HepG2 (cell line): ENCODE data around the gene MRPL30. TPM values are rescaled to one million over a fixed set of nuclear protein-coding genes. Genes with fewer than 3 reads are reported as not detected.
A peak's percentile ranks its signal among the peaks of the same experiment; 100 is the strongest.

ENCODE experiments used
- HDAC2 ChIP-seq: sonication (generic); formaldehyde crosslinking; IDR thresholded peaks from 2 replicates; pipeline ENCODE4 v1.4.0; 2020; ENCODE audit warnings: missing genetic modification reagents
- HIVEP1 ChIP-seq: sonication (generic); formaldehyde crosslinking; IDR thresholded peaks from 2 replicates; pipeline ENCODE4 v1.4.0; 2020; ENCODE audit warnings: mild to moderate bottlenecking, missing genetic modification reagents
- MED8 ChIP-seq: sonication (generic); formaldehyde crosslinking; IDR thresholded peaks from 2 replicates; pipeline ENCODE4 v1.8.1; 2023; ENCODE audit warnings: mild to moderate bottlenecking, missing genetic modification reagents; ENCODE audit not compliant: insufficient replicate concordance
- RBM39 ChIP-seq: fragments of 200-400 bp; formaldehyde crosslinking; IDR thresholded peaks from one replicate; pipeline ENCODE4 v1.6.1; 2018; ENCODE audit warnings: antibody characterized with exemption, mild to moderate bottlenecking, low read depth, low read length; ENCODE audit not compliant: poor library complexity, severe bottlenecking
- RELA ChIP-seq: sonication (generic); formaldehyde crosslinking; IDR thresholded peaks from 2 replicates; pipeline ENCODE4 v1.4.0; 2020; ENCODE audit warnings: missing genetic modification reagents
- SYNCRIP ChIP-seq: fragments of 200-400 bp; formaldehyde crosslinking; IDR thresholded peaks from 2 replicates; pipeline ENCODE4 v1.6.1; 2018; ENCODE audit warnings: mild to moderate bottlenecking, low read depth, low read length; ENCODE audit not compliant: insufficient read depth
- ZFY ChIP-seq: sonication (generic); formaldehyde crosslinking; IDR thresholded peaks from 2 replicates; pipeline ENCODE4 v1.4.0; 2020; ENCODE audit warnings: missing genetic modification reagents
- ZKSCAN8 ChIP-seq: IDR thresholded peaks from 2 replicates; pipeline ENCODE4 v1.6.1; 2016; ENCODE audit warnings: borderline replicate concordance, missing genetic modification reagents, missing compliant biosample characterization
- ZNF264 ChIP-seq: sonication (generic); formaldehyde crosslinking; IDR thresholded peaks from 2 replicates; pipeline ENCODE4 v1.4.0; 2020; ENCODE audit warnings: missing genetic modification reagents
- ZNF350 ChIP-seq: sonication (generic); formaldehyde crosslinking; IDR thresholded peaks from 2 replicates; pipeline ENCODE4 v1.4.0; 2020; ENCODE audit warnings: mild to moderate bottlenecking, low read depth, missing genetic modification reagents, borderline replicate concordance
- ZNF780A ChIP-seq: sonication (generic); formaldehyde crosslinking; IDR thresholded peaks from 2 replicates; pipeline ENCODE4 v1.8.0; 2022; ENCODE audit warnings: mild to moderate bottlenecking, missing genetic modification reagents, moderate library complexity
- ZNF891 ChIP-seq: sonication (generic); formaldehyde crosslinking; IDR thresholded peaks from 2 replicates; pipeline ENCODE4 v1.5.0; 2020; ENCODE audit warnings: mild to moderate bottlenecking, missing genetic modification reagents
- polyA plus RNA-seq, 8 experiments: library from polyadenylated mRNA; depleted of rRNA in 3 of 8; stranded (reverse) in 7 of 8; unstranded in 1 of 8; fragments of >200 nt; fragmentation: Illumina TruSeq in 4 of 8; extraction: Trizol in 4 of 8; gene quantifications; 2 replicates each; pipeline versions ENCODE4 v1.2.1 to v1.2.3, GENCODE V29; 2011 to 2016; ENCODE audit warnings: low read depth in 4 of 8, missing spikeins in 1 of 8, mixed read lengths in 1 of 8; ENCODE audit not compliant: insufficient read depth in 1 of 8
- total RNA-seq, 5 experiments: library from RNA; depleted of rRNA; stranded (reverse); fragments of >200 nt; fragmentation: Illumina TruSeq; extraction: Trizol; gene quantifications; 2 replicates each; pipeline ENCODE4 v1.2.3, GENCODE V29; 2016; ENCODE audit warnings: low read depth in 1 of 5
- TF ChIP-seq, protein P1 (sequence below): IDR thresholded peaks from 2 replicates; pipeline ENCODE4 v1.6.1; 2016; ENCODE audit warnings: missing compliant biosample characterization, missing genetic modification reagents, borderline replicate concordance
- TF ChIP-seq, protein P2 (sequence below): sonication (generic); formaldehyde crosslinking; IDR thresholded peaks from 2 replicates; pipeline ENCODE4 v1.5.1; 2020; ENCODE audit warnings: mild to moderate bottlenecking, missing genetic modification reagents, borderline replicate concordance
- TF ChIP-seq, protein P3 (sequence below): sonication (generic); formaldehyde crosslinking; IDR thresholded peaks from 2 replicates; pipeline ENCODE4 v1.8.0; 2022; ENCODE audit warnings: mild to moderate bottlenecking, missing genetic modification reagents, borderline replicate concordance
- TF ChIP-seq, protein P4 (sequence below): sonication (generic); formaldehyde crosslinking; IDR thresholded peaks from 2 replicates; pipeline ENCODE4 v1.4.0; 2020; ENCODE audit warnings: missing genetic modification reagents

The MRPL30 gene
- total and polyA plus RNA-seq, 2 of the 13 experiments (the other 11 are each of a cell fraction or from before 2014, with no cell fraction given): 30.2 to 75.3 TPM

DNA sequence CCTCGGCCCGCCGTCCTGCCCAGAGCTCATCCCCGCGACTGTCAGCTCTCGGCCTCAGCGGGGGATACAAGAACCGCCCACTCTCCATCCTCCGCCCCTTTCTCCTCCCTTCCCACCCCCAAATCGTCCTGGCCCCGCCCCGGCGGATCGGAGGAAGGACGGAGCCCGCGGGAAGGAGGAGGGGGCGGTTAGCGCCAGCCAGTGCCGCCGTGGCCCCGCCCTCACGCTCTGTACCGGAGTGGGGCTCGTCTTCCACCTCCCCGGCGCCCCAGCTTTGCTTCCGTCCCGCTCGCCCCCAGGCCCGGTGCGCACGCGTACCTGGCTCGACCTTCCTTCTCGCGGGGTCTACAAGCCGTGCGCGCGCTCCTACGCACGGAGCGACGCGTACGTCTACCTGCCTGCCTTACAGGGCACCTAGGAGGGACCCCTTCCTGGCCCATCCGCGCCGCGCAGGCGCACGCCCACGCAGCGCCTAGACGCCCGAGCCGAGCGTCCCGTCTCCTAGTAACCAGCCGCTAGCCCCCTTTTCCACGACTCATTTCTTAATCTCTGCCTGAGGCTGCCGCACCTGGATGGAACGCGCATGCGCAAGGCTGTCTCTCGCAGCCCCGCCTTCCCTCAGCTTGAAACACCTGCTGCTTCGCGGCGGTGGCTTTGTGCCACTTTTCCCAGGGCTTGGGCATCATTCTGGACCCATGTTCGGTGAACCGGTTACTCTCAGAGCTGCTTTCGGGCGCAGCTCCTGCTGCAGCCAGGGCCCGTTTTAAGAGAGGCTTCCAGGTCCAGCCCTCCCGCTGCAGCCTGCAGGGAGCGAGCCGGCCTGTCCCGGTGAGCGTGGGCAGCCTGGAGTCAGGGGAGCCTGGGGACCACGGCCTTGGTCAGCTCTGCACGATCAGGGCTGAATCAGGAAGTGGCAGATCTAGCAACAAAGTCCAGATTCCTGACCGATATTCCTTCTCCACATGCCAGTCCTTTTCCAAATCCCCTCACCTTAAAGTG, 39.6 kb upstream of the MRPL30 start, which contains the start of gene C2orf15 (continued):
- peak; percentile 72 for TF ChIP-seq ZNF891 (CRISPR knock-in tag)
- no peak for TF ChIP-seq SYNCRIP
- peak; percentile 60 for TF ChIP-seq RBM39
- TF ChIP-seq ZKSCAN8 (CRISPR knock-in tag): no peak; the same call in 1 of the 2 replicates
- TF ChIP-seq ZNF350 (CRISPR knock-in tag): peak; percentile 90; the same call in 1 of the 2 replicates
- TF ChIP-seq, protein P1, sequence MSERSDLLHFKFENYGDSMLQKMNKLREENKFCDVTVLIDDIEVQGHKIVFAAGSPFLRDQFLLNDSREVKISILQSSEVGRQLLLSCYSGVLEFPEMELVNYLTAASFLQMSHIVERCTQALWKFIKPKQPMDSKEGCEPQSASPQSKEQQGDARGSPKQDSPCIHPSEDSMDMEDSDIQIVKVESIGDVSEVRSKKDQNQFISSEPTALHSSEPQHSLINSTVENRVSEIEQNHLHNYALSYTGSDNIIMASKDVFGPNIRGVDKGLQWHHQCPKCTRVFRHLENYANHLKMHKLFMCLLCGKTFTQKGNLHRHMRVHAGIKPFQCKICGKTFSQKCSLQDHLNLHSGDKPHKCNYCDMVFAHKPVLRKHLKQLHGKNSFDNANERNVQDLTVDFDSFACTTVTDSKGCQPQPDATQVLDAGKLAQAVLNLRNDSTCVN (CRISPR knock-in tag): peak; percentile 75; the same call in 1 of the 2 replicates
- peak; percentile 63; the same call in 1 of the 2 replicates for TF ChIP-seq HIVEP1 (CRISPR knock-in tag)
- peak; percentile 84; the same call in 1 of the 2 replicates for TF ChIP-seq RELA (CRISPR knock-in tag)
- TF ChIP-seq, protein P2, sequence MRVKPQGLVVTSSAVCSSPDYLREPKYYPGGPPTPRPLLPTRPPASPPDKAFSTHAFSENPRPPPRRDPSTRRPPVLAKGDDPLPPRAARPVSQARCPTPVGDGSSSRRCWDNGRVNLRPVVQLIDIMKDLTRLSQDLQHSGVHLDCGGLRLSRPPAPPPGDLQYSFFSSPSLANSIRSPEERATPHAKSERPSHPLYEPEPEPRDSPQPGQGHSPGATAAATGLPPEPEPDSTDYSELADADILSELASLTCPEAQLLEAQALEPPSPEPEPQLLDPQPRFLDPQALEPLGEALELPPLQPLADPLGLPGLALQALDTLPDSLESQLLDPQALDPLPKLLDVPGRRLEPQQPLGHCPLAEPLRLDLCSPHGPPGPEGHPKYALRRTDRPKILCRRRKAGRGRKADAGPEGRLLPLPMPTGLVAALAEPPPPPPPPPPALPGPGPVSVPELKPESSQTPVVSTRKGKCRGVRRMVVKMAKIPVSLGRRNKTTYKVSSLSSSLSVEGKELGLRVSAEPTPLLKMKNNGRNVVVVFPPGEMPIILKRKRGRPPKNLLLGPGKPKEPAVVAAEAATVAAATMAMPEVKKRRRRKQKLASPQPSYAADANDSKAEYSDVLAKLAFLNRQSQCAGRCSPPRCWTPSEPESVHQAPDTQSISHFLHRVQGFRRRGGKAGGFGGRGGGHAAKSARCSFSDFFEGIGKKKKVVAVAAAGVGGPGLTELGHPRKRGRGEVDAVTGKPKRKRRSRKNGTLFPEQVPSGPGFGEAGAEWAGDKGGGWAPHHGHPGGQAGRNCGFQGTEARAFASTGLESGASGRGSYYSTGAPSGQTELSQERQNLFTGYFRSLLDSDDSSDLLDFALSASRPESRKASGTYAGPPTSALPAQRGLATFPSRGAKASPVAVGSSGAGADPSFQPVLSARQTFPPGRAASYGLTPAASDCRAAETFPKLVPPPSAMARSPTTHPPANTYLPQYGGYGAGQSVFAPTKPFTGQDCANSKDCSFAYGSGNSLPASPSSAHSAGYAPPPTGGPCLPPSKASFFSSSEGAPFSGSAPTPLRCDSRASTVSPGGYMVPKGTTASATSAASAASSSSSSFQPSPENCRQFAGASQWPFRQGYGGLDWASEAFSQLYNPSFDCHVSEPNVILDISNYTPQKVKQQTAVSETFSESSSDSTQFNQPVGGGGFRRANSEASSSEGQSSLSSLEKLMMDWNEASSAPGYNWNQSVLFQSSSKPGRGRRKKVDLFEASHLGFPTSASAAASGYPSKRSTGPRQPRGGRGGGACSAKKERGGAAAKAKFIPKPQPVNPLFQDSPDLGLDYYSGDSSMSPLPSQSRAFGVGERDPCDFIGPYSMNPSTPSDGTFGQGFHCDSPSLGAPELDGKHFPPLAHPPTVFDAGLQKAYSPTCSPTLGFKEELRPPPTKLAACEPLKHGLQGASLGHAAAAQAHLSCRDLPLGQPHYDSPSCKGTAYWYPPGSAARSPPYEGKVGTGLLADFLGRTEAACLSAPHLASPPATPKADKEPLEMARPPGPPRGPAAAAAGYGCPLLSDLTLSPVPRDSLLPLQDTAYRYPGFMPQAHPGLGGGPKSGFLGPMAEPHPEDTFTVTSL (CRISPR knock-in tag): no peak
- peak; percentile 69 for TF ChIP-seq ZFY
- 0 out of 2 replicates have a peak, but pooled peaks have one; percentile 72 for TF ChIP-seq ZNF780A (CRISPR knock-in tag)
- TF ChIP-seq MED8 (CRISPR knock-in tag): peak; percentile 81
- TF ChIP-seq HDAC2 (CRISPR knock-in tag): peak; percentile 46
- TF ChIP-seq ZNF264 (CRISPR knock-in tag): peak; percentile 63; the same call in 1 of the 2 replicates
- TF ChIP-seq, protein P3, sequence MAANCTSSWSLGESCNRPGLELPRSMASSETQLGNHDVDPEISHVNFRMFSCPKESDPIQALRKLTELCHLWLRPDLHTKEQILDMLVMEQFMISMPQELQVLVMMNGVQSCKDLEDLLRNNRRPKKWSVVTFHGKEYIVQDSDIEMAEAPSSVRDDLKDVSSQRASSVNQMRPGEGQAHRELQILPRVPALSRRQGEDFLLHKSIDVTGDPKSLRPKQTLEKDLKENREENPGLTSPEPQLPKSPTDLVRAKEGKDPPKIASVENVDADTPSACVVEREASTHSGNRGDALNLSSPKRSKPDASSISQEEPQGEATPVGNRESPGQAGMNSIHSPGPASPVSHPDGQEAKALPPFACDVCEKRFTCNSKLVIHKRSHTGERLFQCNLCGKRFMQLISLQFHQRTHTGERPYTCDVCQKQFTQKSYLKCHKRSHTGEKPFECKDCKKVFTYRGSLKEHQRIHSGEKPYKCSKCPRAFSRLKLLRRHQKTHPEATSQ (CRISPR knock-in tag): peak; percentile 90; the same call in 1 of the 2 replicates
- TF ChIP-seq, protein P4, sequence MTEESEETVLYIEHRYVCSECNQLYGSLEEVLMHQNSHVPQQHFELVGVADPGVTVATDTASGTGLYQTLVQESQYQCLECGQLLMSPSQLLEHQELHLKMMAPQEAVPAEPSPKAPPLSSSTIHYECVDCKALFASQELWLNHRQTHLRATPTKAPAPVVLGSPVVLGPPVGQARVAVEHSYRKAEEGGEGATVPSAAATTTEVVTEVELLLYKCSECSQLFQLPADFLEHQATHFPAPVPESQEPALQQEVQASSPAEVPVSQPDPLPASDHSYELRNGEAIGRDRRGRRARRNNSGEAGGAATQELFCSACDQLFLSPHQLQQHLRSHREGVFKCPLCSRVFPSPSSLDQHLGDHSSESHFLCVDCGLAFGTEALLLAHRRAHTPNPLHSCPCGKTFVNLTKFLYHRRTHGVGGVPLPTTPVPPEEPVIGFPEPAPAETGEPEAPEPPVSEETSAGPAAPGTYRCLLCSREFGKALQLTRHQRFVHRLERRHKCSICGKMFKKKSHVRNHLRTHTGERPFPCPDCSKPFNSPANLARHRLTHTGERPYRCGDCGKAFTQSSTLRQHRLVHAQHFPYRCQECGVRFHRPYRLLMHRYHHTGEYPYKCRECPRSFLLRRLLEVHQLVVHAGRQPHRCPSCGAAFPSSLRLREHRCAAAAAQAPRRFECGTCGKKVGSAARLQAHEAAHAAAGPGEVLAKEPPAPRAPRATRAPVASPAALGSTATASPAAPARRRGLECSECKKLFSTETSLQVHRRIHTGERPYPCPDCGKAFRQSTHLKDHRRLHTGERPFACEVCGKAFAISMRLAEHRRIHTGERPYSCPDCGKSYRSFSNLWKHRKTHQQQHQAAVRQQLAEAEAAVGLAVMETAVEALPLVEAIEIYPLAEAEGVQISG (CRISPR knock-in tag): peak; percentile 84
